GM21390 (cell line): ENCODE results near the gene KLF2.

ENCODE experiments used
- ATAC-seq: cut with Tn5 transposase; IDR thresholded peaks from one replicate; pipeline ENCODE4 v1.9.1; 2021; ENCODE audit not compliant: unreplicated experiment

KLF2 gene

GRCh38 chr19:16306728-16307402 is 17.8 kb upstream of the KLF2 start:
- ATAC-seq: no peak

GRCh38 chr19:16308081-16308480 is 16.5 kb upstream of the KLF2 start:
- no peak for ATAC-seq

DNA sequence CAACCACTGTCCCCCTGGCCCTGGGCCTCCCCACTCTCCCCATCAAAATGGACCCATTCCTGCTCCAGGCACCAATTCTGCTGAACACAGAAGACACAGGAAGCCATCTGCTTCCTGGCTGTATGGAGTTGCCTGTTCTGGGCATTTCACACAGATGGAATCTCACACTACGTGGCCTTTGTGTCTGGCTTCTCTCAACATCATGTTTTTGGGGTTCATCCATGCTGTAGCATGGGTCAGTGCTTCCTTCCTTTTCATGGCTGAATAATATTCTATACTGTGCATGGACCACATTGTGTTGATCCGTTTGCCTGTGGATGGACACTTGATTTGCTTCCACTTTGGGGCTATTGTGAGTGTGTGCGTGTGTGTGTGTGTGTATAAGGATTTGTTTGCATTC is 15.0 kb upstream of the KLF2 start:
- ATAC-seq: no peak

- ATAC-seq: no peak
Measured at GRCh38 chr19:16315825-16316505, 8.7 kb upstream of the KLF2 start.

DNA sequence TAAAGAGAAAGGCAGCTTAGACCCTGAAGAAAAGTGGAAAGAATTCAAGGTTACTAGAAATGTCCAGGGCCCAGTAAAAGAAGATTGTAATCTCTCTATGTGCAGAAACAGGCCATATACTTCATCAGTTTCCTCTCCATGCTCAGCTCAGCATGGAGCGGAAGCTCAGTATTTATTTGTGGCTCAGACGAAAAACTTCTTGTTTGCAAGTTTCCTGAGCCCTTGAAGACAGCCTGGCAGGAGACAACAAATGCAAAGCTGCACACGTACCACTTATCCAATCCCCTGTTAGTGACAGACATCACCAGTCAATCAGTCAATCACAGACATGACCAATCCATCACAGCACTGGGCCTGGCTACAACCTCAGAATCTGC is 8.1 kb upstream of the KLF2 start:
- no peak for ATAC-seq

DNA sequence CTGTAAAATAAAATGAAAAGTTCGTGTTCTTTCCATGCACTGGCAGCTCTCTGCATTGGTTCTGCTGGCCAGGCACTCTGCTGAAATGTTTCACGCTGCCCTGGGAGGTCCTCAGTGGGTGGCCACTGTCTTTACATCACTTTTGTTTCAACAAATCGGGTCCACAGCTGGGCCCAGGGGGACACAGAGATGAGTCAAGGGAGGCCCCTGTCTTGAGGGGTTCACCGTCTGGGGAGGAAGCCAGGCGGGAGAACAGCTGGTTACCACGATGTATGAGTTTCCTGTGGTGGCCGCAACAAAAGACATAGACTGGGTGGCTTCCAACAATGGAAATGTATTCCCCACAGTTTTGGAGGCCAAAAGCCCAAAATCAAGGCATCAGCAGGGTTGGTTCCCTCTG is 5.1 kb upstream of the KLF2 start:
- no peak for ATAC-seq

- ATAC-seq: no peak
Measured at GRCh38 chr19:16320987-16321386, 3.6 kb upstream of the KLF2 start.

DNA sequence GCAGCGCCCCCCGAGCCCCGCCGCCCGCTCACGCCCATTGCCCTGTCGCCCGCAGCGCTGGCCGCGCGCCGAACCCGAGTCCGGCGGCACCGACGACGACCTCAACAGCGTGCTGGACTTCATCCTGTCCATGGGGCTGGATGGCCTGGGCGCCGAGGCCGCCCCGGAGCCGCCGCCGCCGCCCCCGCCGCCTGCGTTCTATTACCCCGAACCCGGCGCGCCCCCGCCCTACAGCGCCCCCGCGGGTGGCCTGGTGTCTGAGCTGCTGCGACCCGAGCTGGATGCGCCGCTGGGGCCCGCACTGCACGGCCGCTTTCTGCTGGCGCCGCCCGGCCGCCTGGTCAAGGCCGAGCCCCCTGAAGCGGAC is 518 bp downstream of the KLF2 start:
- ATAC-seq: no peak

- ATAC-seq: no peak
Measured at GRCh38 chr19:16325641-16326400, 1.2 kb downstream of the KLF2 start.

DNA sequence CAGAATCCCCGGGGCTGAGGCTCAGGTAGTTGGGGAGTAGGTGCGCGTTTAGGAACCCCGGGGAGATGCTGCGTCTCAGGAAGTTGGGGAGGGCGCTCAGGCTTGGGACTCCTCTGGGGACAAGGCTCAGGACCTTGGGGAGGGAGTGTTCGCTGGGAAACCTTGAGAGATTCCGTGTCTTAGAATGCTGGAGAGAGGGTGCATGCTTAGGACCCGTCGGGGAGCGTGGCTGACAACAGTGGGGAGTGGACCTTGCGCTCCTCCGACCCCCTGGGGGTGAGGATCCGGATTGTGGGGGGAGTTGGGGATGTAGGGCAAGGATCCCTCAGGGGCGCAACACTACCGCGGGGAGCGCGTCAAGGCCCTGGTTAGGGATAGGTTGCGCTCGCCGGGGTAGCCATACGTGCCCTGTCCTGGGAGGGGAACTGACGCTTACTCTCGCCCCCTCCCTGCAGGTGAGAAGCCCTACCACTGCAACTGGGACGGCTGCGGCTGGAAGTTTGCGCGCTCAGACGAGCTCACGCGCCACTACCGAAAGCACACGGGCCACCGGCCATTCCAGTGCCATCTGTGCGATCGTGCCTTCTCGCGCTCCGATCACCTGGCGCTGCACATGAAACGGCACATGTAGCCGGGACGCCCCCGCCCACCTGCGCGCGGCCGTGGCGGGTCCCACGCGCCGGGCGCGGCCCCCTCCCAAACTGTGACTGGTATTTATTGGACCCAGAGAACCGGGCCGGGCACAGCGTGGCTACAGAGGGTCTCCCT is 2.0 kb downstream of the KLF2 start:
- ATAC-seq: no peak

- no peak for ATAC-seq
Measured at GRCh38 chr19:16327169-16327475, 2.5 kb downstream of the KLF2 start.

- no peak for ATAC-seq
Measured at GRCh38 chr19:16327501-16327900, 2.9 kb downstream of the KLF2 start.

GRCh38 chr19:16327911-16328823 is 3.5 kb downstream of the KLF2 start:
- no peak for ATAC-seq

DNA sequence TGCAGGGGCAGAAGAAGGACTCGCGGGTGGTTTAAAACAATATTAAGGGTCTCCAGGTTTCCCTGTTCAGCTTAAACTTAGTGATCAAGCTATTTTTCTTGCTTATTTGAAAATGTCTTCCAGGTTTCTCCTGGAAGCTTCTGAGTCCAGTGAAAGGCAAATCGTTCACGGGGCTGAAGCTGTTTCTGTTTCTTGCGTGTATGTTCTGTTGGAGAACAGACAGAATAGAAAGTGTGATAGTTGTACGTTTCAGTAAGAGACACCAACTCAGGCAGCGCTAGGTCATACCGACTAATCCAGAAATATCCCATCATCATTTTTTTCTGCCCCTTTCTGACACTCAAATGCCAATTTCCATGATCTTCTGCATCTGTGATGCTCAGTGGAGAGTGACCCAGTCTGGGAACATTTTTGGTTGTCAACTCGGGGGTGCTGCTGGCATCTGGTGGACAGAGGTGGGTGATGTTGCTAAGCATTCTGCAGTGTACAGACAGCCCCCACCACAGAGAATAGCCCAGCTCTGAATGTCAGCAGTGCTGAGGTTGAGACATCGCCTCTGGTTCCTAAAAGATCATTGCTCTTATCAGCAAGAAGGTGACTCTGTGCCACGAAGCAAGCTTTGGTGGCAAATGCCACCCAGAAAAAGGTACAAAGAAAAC is 4.3 kb downstream of the KLF2 start:
- no peak for ATAC-seq

GRCh38 chr19:16330368-16330801 is 5.8 kb downstream of the KLF2 start:
- ATAC-seq: peak; percentile 53

- no peak for ATAC-seq
Measured at GRCh38 chr19:16330806-16331690, 6.4 kb downstream of the KLF2 start.

DNA sequence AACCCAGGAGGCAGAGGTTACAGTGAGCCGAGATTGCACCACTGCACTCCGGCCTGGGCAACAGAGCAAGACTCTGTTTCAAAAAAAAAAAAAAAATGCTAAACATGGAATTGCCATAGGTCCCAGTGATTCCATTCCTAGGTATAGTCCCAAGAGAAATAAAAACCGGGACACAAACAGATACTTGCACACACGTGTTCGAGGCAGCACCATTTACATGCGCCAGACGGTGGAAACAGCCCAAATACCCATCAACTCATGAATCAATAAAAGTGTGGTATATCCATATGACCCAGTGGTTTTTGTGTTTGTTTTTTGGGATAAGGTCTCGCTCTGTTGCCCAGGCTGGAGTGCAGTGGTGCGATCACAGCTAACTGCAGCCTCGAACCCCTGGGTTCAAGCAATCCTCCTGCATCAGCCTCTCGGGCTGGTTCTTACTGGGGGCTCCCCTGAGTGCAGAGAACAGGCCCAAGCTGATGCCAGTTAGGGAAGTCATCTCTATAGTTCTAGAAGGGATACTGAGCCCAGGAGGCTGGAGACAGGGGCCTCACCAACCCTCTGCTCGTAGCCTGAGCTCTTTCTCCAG is 8.5 kb downstream of the KLF2 start:
- no peak for ATAC-seq

GRCh38 chr19:16334411-16334810 is 9.8 kb downstream of the KLF2 start:
- no peak for ATAC-seq

DNA sequence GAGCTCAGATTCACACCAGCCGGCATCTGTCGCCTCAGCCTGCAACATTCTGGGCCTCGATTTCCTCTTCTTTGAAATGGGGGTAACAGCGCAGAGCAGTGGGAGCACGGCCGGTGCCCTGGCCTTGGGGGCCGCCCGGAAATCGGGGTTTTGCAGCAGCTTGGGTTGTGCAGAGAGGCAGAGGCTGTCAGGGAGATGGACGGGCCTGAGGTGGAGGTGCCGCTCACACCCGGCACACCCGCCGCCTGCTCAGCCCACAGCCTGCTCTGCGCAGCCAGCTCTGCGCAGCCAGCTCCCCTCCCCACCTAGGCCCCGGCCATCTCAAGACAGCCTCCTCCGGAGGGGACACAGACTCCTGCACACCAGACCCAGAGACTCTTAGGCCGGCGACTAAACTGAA is 10.6 kb downstream of the KLF2 start:
- ATAC-seq: no peak
